SK-N-SH (cell line): ENCODE measurements around the gene SEZ6L. TPM values are rescaled to one million over a fixed set of nuclear protein-coding genes. Genes with fewer than 3 reads are reported as not detected.

Source experiments
- CTCF ChIA-PET: fragments of 300-600, 350-600 bp; formaldehyde crosslinking; extraction: SDS; loops from one replicate; lab custom pipeline; 2021; lab: Yijun Ruan, JAX
- POLR2A ChIA-PET: fragments of 350-600 bp; sonication (Branson Sonifier 250); formaldehyde crosslinking; extraction: SDS; loops from one replicate; lab custom pipeline; 2020; ENCODE audit warnings: antibody characterized with exemption, inconsistent platforms; lab: Yijun Ruan, JAX
- DNase-seq: peaks from one replicate; pipeline ENCODE4 v3.0.0; 2012
- H2AFZ ChIP-seq: fragments of 200-600 bp; sonication (generic); 2 replicates; pipeline ENCODE4 v1.8.1; 2016; ENCODE audit warnings: antibody characterized with exemption, mild to moderate bottlenecking, low read depth
- H3F3A ChIP-seq: fragments of 200-600 bp; sonication (generic); replicated peaks from 2 replicates; pipeline ENCODE3; 2016; ENCODE audit warnings: antibody characterized with exemption, mild to moderate bottlenecking; ENCODE audit not compliant: insufficient read depth
- H3K27ac ChIP-seq, 2 experiments: fragments of 200-500 bp in 1 of 2; fragments of 200-600 bp in 1 of 2; sonication (Bioruptor generic) in 1 of 2; sonication (generic), shearing (Covaris generic) in 1 of 2; 2 replicates each; pipeline versions ENCODE4 v1.5.1 to v1.6.1; 2014 to 2016; ENCODE audit warnings: low read depth in 2 of 2, inconsistent platforms in 1 of 2, low read length in 1 of 2, mild to moderate bottlenecking in 1 of 2, mixed read lengths in 1 of 2
- H3K27me3 ChIP-seq: fragments of 200-600 bp; sonication (generic), shearing (Covaris generic); 2 replicates; pipeline ENCODE4 v1.6.1; 2016; ENCODE audit warnings: mixed run types; ENCODE audit not compliant: insufficient read depth
- H3K36me3 ChIP-seq, 2 experiments: fragments of 200-500 bp in 1 of 2; fragments of 200-600 bp in 1 of 2; sonication (Bioruptor generic) in 1 of 2; sonication (generic) in 1 of 2; replicated peaks in 1 of 2; 2 replicates each; pipeline versions ENCODE3 to v1.5.1; 2014 to 2016; ENCODE audit warnings: low read length in 1 of 2, mild to moderate bottlenecking in 1 of 2; ENCODE audit not compliant: insufficient read depth in 2 of 2, control insufficient read depth in 1 of 2
- H3K4me1 ChIP-seq, 2 experiments: fragments of 200-500 bp in 1 of 2; fragments of 200-600 bp in 1 of 2; sonication (Bioruptor generic) in 1 of 2; sonication (generic), shearing (Covaris generic) in 1 of 2; 2 replicates each; pipeline versions ENCODE4 v1.5.1 to v1.6.1; 2014 to 2016; ENCODE audit warnings: low read depth in 1 of 2, low read length in 1 of 2, mixed run types in 1 of 2; ENCODE audit not compliant: insufficient read depth in 2 of 2, control insufficient read depth in 1 of 2
- H3K4me2 ChIP-seq: fragments of 200-600 bp; sonication (generic), shearing (Covaris generic); 2 replicates; pipeline ENCODE4 v1.6.1; 2017; ENCODE audit warnings: mixed run types
- H3K4me3 ChIP-seq, 2 experiments: fragments of 200-500 bp in 1 of 2; fragments of 200-600 bp in 1 of 2; sonication (Bioruptor generic) in 1 of 2; sonication (generic), shearing (Covaris generic) in 1 of 2; 2 replicates each; pipeline versions ENCODE4 v1.5.1 to v1.8.1; 2014 to 2016; ENCODE audit warnings: low read depth in 2 of 2, inconsistent platforms in 1 of 2, low read length in 1 of 2, mild to moderate bottlenecking in 1 of 2, mixed read lengths in 1 of 2, moderate library complexity in 1 of 2
- H3K79me2 ChIP-seq: fragments of 200-600 bp; sonication (generic); 2 replicates; pipeline ENCODE4 v1.8.1; 2017; ENCODE audit warnings: mild to moderate bottlenecking; ENCODE audit not compliant: insufficient read depth
- H3K9ac ChIP-seq: fragments of 200-600 bp; sonication (generic); 2 replicates; pipeline ENCODE4 v1.6.1; 2017; ENCODE audit warnings: mixed run types
- H3K9me2 ChIP-seq: fragments of 200-600 bp; sonication (generic); 2 replicates; pipeline ENCODE4 v1.6.1; 2017; ENCODE audit warnings: mixed run types
- H3K9me3 ChIP-seq: fragments of 200-600 bp; sonication (generic); 2 replicates; pipeline ENCODE4 v1.6.1; 2017; ENCODE audit warnings: mixed run types, mild to moderate bottlenecking, moderate library complexity
- H4K20me1 ChIP-seq: fragments of 200-600 bp; sonication (generic); 2 replicates; pipeline ENCODE4 v1.6.1; 2017; ENCODE audit warnings: mild to moderate bottlenecking, mixed run types; ENCODE audit not compliant: insufficient read depth
- FOXJ3 ChIP-seq: sonication (generic); formaldehyde crosslinking; IDR thresholded peaks from 2 replicates; pipeline ENCODE4 v1.5.1; 2020; ENCODE audit warnings: mild to moderate bottlenecking, missing genetic modification reagents
- MEF2A ChIP-seq: IDR thresholded peaks from 2 replicates; pipeline ENCODE4 v1.4.0; 2012; ENCODE audit warnings: low read depth, borderline replicate concordance
- MXI1 ChIP-seq: IDR thresholded peaks from 2 replicates; pipeline ENCODE4 v1.6.1; 2012; ENCODE audit warnings: mild to moderate bottlenecking, low read depth, low read length, improper control_type of control experiment
- NRF1 ChIP-seq: IDR thresholded peaks from 2 replicates; pipeline ENCODE4 v1.6.1; 2012; ENCODE audit warnings: low read depth, mild to moderate bottlenecking, low read length
- RAD21 ChIP-seq: IDR thresholded peaks from 2 replicates; pipeline ENCODE4 v1.6.1; 2012; ENCODE audit warnings: mild to moderate bottlenecking, low read length
- REST ChIP-seq: IDR thresholded peaks from 2 replicates; pipeline ENCODE4 v1.6.1; 2012; ENCODE audit warnings: mild to moderate bottlenecking, low read depth, low read length, moderate library complexity
- SIN3A ChIP-seq: IDR thresholded peaks from 2 replicates; pipeline ENCODE4 v1.6.1; 2012; ENCODE audit warnings: low read depth, mild to moderate bottlenecking, low read length, moderate library complexity, borderline replicate concordance
- SMC3 ChIP-seq: IDR thresholded peaks from 2 replicates; pipeline ENCODE4 v1.6.1; 2012; ENCODE audit warnings: low read depth, low read length, improper control_type of control experiment
- TEAD4 ChIP-seq: IDR thresholded peaks from 2 replicates; pipeline ENCODE4 v1.4.0; 2012; ENCODE audit warnings: mild to moderate bottlenecking, borderline replicate concordance; ENCODE audit not compliant: insufficient read depth
- USF1 ChIP-seq: IDR thresholded peaks from 2 replicates; pipeline ENCODE4 v1.4.0; 2012; ENCODE audit warnings: low read depth, borderline replicate concordance
- ZBTB33 ChIP-seq: IDR thresholded peaks from 2 replicates; pipeline ENCODE4 v1.4.0; 2012; ENCODE audit warnings: low read depth, borderline replicate concordance
- WGBS: methylation state at CpG from one replicate; pipeline ENCODE4 v1.1.6; 2017; ENCODE audit warnings: low lambda C conversion rate; 5-methylcytosine and 5-hydroxymethylcytosine counted together
- polyA plus RNA-seq, 3 experiments: library from polyadenylated mRNA; depleted of rRNA; stranded (reverse); fragments of >200 nt; gene quantifications; 2 replicates each; pipeline ENCODE4 v1.2.3, GENCODE V29; 2012

Gene SEZ6L
- polyA plus RNA-seq, 1 of the 3 experiments (the other 2 are of a cell fraction), result 0.10 TPM

GRCh38 chr22:26135806-26136205, 33.5 kb upstream of the SEZ6L start:
- ChIA-PET CTCF (interaction anchor here (1.2 to 4.4 kb wide), 6 partner anchors 9 to 177 kb away, joined by 3 to 15 read pairs (median 4); no protein-coding TSS in a partner anchor), POLR2A (no interaction called here)
- Histone ChIP-seq H3K27ac (no peak overlapping the region), H3K27me3 (no peaks in the 10 kb centered on the region), H3K4me2 (no peak overlapping the region), H3K4me3 (no peak overlapping the region), H3K9me2 (no peaks in the 10 kb centered on the region), H3F3A (no peaks in the 10 kb centered on the region), H3K9me3 (no peaks in the 10 kb centered on the region), H3K9ac (no peak overlapping the region), H4K20me1 (no peaks in the 10 kb centered on the region), H3K4me1 (peaks cover 0 to 10% of the 10 kb centered on the region in 2 experiments; a peak in 1 of 4 replicates), H2AFZ (no peak overlapping the region), H3K79me2 (no peaks in the 10 kb centered on the region), H3K36me3 (no peaks in the 10 kb centered on the region)
- 14% methylated on average over 2 of the region's 2 CpGs for WGBS
- DNase-seq, result no peak
- TF ChIP-seq TEAD4, result no peak
- no peak for TF ChIP-seq NRF1

GRCh38 chr22:26139310-26139709, 30.0 kb upstream of the SEZ6L start:
- POLR2A ChIA-PET, result interaction anchor here (0.7 kb wide), 1 partner anchor 28 kb away, joined by 3 read pairs; no protein-coding TSS in a partner anchor
- Histone ChIP-seq H3K36me3 (no peaks in the 10 kb centered on the region), H3F3A (no peaks in the 10 kb centered on the region), H3K27me3 (no peaks in the 10 kb centered on the region), H4K20me1 (no peaks in the 10 kb centered on the region), H3K9me3 (no peaks in the 10 kb centered on the region), H3K79me2 (no peaks in the 10 kb centered on the region), H3K9me2 (no peaks in the 10 kb centered on the region), H3K4me1 (peaks cover 0 to 10% of the 10 kb centered on the region in 2 experiments; a peak in 1 of 4 replicates), H3K4me2 (no peak overlapping the region), H2AFZ (no peak overlapping the region), H3K27ac (peak overlapping the region in 1 of 2 experiments; percentile 6; a peak in 1 of 4 replicates), H3K9ac (no peak overlapping the region), H3K4me3 (no peak overlapping the region)
- TF ChIP-seq FOXJ3 (CRISPR knock-in tag) (no peak), SMC3 (no peak), MXI1 (no peak), MEF2A (no peak), SIN3A (no peak), ZBTB33 (no peak), USF1 (no peak), RAD21 (no peak; the same call in 1 of the 2 replicates), REST (no peak)
- 5% methylated on average over 4 of the region's 4 CpGs for WGBS
- CTCF ChIA-PET, result interaction anchor here (0.7 to 4.4 kb wide), 5 partner anchors 13 to 192 kb away, joined by 3 to 15 read pairs (median 4); no protein-coding TSS in a partner anchor
- DNase-seq, result peak; percentile 41
